HepG2 (cell line): ENCODE measurements around the gene FER1L5. TPM values are rescaled to one million over a fixed set of nuclear protein-coding genes. Genes with fewer than 3 reads are reported as not detected.

ENCODE experiments used
- JUND ChIP-seq: sonication (generic); formaldehyde crosslinking; IDR thresholded peaks from 2 replicates; pipeline ENCODE4 v1.8.0; 2022; ENCODE audit warnings: mild to moderate bottlenecking, missing genetic modification reagents
- KLF15 ChIP-seq: sonication (generic); formaldehyde crosslinking; IDR thresholded peaks from 2 replicates; pipeline ENCODE4 v1.8.1; 2023; ENCODE audit warnings: borderline replicate concordance, mild to moderate bottlenecking, inconsistent platforms, missing genetic modification reagents, mixed read lengths
- MXI1 ChIP-seq: IDR thresholded peaks from 3 replicates; pipeline ENCODE4 v1.6.1; 2012; ENCODE audit warnings: low read depth, low read length, inconsistent platforms, borderline replicate concordance
- SMAD9 ChIP-seq: sonication (generic); formaldehyde crosslinking; IDR thresholded peaks from 2 replicates; pipeline ENCODE4 v1.5.1; 2020; ENCODE audit warnings: mild to moderate bottlenecking, missing genetic modification reagents
- TFDP2 ChIP-seq: sonication (generic); formaldehyde crosslinking; IDR thresholded peaks from 2 replicates; pipeline ENCODE4 v1.4.0; 2020; ENCODE audit warnings: missing genetic modification reagents
- TSC22D2 ChIP-seq: sonication (generic); formaldehyde crosslinking; IDR thresholded peaks from 2 replicates; pipeline ENCODE4 v1.5.1; 2020; ENCODE audit warnings: missing genetic modification reagents, mild to moderate bottlenecking, borderline replicate concordance
- ZNF263 ChIP-seq: sonication (generic); formaldehyde crosslinking; IDR thresholded peaks from 2 replicates; pipeline ENCODE4 v1.4.0; 2020; ENCODE audit warnings: missing genetic modification reagents
- ZNF264 ChIP-seq: sonication (generic); formaldehyde crosslinking; IDR thresholded peaks from 2 replicates; pipeline ENCODE4 v1.4.0; 2020; ENCODE audit warnings: missing genetic modification reagents
- ZNF546 ChIP-seq: sonication (generic); formaldehyde crosslinking; conservative IDR thresholded peaks from 2 replicates; pipeline ENCODE4 v1.8.1; 2023; ENCODE audit warnings: mild to moderate bottlenecking, missing genetic modification reagents
- ZNF7 ChIP-seq: IDR thresholded peaks from 2 replicates; pipeline ENCODE4 v1.6.1; 2016; ENCODE audit warnings: missing biosample characterization, missing genetic modification reagents
- polyA plus RNA-seq, 8 experiments: library from polyadenylated mRNA; depleted of rRNA in 3 of 8; stranded (reverse) in 7 of 8; unstranded in 1 of 8; fragments of >200 nt; fragmentation: Illumina TruSeq in 4 of 8; extraction: Trizol in 4 of 8; gene quantifications; 2 replicates each; pipeline versions ENCODE4 v1.2.1 to v1.2.3, GENCODE V29; 2011 to 2016; ENCODE audit warnings: low read depth in 4 of 8, missing spikeins in 1 of 8, mixed read lengths in 1 of 8; ENCODE audit not compliant: insufficient read depth in 1 of 8
- total RNA-seq, 5 experiments: library from RNA; depleted of rRNA; stranded (reverse); fragments of >200 nt; fragmentation: Illumina TruSeq; extraction: Trizol; gene quantifications; 2 replicates each; pipeline ENCODE4 v1.2.3, GENCODE V29; 2016; ENCODE audit warnings: low read depth in 1 of 5
- TF ChIP-seq, protein P1 (sequence below): sonication (generic); formaldehyde crosslinking; IDR thresholded peaks from 2 replicates; pipeline ENCODE4 v1.9.0; 2022; ENCODE audit warnings: missing genetic modification reagents, mild to moderate bottlenecking, borderline replicate concordance
- TF ChIP-seq, protein P2 (sequence below): IDR thresholded peaks from 2 replicates; pipeline ENCODE4 v1.6.1; 2016
- TF ChIP-seq, protein P3 (sequence below): sonication (generic); formaldehyde crosslinking; IDR thresholded peaks from 2 replicates; pipeline ENCODE4 v1.9.0; 2021; ENCODE audit warnings: mild to moderate bottlenecking, missing genetic modification reagents
- TF ChIP-seq, protein P4 (sequence below): sonication (generic); formaldehyde crosslinking; conservative IDR thresholded peaks from 2 replicates; pipeline ENCODE4 v1.4.0; 2020; ENCODE audit warnings: missing genetic modification reagents

FER1L5 gene
- total and polyA plus RNA-seq, 2 of the 13 experiments (the other 11 are each of a cell fraction or from before 2014, with no cell fraction given): 0.02 to 0.08 TPM

- TF ChIP-seq KLF15 (CRISPR knock-in tag) (no peak), JUND (no peak), ZNF264 (CRISPR knock-in tag) (no peak), TSC22D2 (CRISPR knock-in tag) (peak; percentile 57; the same call in 1 of the 2 replicates), ZNF546 (CRISPR knock-in tag) (peak; percentile 78; the same call in 1 of the 2 replicates), ZNF263 (CRISPR knock-in tag) (peak; percentile 96), SMAD9 (no peak), TFDP2 (CRISPR knock-in tag) (no peak), MXI1 (0 out of 3 replicates have a peak, but pooled peaks have one; percentile 28), ZNF7 (CRISPR knock-in tag) (no peak)
- TF ChIP-seq, protein P1, sequence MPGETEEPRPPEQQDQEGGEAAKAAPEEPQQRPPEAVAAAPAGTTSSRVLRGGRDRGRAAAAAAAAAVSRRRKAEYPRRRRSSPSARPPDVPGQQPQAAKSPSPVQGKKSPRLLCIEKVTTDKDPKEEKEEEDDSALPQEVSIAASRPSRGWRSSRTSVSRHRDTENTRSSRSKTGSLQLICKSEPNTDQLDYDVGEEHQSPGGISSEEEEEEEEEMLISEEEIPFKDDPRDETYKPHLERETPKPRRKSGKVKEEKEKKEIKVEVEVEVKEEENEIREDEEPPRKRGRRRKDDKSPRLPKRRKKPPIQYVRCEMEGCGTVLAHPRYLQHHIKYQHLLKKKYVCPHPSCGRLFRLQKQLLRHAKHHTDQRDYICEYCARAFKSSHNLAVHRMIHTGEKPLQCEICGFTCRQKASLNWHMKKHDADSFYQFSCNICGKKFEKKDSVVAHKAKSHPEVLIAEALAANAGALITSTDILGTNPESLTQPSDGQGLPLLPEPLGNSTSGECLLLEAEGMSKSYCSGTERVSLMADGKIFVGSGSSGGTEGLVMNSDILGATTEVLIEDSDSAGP (CRISPR knock-in tag): peak; percentile 93
- TF ChIP-seq, protein P2, sequence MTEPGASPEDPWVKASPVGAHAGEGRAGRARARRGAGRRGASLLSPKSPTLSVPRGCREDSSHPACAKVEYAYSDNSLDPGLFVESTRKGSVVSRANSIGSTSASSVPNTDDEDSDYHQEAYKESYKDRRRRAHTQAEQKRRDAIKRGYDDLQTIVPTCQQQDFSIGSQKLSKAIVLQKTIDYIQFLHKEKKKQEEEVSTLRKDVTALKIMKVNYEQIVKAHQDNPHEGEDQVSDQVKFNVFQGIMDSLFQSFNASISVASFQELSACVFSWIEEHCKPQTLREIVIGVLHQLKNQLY (CRISPR knock-in tag): 0 out of 2 replicates have a peak, but pooled peaks have one; percentile 60
- TF ChIP-seq, protein P3, sequence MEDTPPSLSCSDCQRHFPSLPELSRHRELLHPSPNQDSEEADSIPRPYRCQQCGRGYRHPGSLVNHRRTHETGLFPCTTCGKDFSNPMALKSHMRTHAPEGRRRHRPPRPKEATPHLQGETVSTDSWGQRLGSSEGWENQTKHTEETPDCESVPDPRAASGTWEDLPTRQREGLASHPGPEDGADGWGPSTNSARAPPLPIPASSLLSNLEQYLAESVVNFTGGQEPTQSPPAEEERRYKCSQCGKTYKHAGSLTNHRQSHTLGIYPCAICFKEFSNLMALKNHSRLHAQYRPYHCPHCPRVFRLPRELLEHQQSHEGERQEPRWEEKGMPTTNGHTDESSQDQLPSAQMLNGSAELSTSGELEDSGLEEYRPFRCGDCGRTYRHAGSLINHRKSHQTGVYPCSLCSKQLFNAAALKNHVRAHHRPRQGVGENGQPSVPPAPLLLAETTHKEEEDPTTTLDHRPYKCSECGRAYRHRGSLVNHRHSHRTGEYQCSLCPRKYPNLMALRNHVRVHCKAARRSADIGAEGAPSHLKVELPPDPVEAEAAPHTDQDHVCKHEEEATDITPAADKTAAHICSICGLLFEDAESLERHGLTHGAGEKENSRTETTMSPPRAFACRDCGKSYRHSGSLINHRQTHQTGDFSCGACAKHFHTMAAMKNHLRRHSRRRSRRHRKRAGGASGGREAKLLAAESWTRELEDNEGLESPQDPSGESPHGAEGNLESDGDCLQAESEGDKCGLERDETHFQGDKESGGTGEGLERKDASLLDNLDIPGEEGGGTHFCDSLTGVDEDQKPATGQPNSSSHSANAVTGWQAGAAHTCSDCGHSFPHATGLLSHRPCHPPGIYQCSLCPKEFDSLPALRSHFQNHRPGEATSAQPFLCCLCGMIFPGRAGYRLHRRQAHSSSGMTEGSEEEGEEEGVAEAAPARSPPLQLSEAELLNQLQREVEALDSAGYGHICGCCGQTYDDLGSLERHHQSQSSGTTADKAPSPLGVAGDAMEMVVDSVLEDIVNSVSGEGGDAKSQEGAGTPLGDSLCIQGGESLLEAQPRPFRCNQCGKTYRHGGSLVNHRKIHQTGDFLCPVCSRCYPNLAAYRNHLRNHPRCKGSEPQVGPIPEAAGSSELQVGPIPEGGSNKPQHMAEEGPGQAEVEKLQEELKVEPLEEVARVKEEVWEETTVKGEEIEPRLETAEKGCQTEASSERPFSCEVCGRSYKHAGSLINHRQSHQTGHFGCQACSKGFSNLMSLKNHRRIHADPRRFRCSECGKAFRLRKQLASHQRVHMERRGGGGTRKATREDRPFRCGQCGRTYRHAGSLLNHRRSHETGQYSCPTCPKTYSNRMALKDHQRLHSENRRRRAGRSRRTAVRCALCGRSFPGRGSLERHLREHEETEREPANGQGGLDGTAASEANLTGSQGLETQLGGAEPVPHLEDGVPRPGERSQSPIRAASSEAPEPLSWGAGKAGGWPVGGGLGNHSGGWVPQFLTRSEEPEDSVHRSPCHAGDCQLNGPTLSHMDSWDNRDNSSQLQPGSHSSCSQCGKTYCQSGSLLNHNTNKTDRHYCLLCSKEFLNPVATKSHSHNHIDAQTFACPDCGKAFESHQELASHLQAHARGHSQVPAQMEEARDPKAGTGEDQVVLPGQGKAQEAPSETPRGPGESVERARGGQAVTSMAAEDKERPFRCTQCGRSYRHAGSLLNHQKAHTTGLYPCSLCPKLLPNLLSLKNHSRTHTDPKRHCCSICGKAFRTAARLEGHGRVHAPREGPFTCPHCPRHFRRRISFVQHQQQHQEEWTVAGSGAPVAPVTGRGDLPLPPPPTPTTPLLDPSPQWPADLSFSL (CRISPR knock-in tag): no peak
- TF ChIP-seq, protein P4, sequence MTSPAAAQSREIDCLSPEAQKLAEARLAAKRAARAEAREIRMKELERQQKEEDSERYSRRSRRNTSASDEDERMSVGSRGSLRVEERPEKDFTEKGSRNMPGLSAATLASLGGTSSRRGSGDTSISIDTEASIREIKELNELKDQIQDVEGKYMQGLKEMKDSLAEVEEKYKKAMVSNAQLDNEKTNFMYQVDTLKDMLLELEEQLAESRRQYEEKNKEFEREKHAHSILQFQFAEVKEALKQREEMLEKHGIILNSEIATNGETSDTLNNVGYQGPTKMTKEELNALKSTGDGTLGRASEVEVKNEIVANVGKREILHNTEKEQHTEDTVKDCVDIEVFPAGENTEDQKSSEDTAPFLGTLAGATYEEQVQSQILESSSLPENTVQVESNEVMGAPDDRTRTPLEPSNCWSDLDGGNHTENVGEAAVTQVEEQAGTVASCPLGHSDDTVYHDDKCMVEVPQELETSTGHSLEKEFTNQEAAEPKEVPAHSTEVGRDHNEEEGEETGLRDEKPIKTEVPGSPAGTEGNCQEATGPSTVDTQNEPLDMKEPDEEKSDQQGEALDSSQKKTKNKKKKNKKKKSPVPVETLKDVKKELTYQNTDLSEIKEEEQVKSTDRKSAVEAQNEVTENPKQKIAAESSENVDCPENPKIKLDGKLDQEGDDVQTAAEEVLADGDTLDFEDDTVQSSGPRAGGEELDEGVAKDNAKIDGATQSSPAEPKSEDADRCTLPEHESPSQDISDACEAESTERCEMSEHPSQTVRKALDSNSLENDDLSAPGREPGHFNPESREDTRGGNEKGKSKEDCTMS (CRISPR knock-in tag): no peak
These were observed 43.3 kb downstream of the FER1L5 start (continued) for GRCh38 chr2:96685577-96686459.
